Measurements from ENCODE around the gene PRRX2.

The PRRX2 gene

GRCh38 chr9:129640086-129640870 lies 25.2 kb upstream of the PRRX2 start:
- ATAC-seq (replicated peaks) (no peak), DNase-seq (no peak)
- Mint-ChIP-seq H3K27ac (peak overlapping the region; percentile 25 to 91), H3K9me3 (no peaks in the 10 kb centered on the region), H3K27me3 (no peaks in the 10 kb centered on the region), H3K4me3 (peak overlapping the region; percentile 82 to 84), H3K36me3 (ENCODE audit: insufficient read depth) (peaks cover 48% of the 10 kb centered on the region), H3K4me1 (ENCODE audit: low read depth in 2 of 2) (peaks cover 12 to 16% of the 10 kb centered on the region in 2 donors)

GRCh38 chr9:129640871-129641749 lies 24.3 kb upstream of the PRRX2 start:
- no peak for DNase-seq
- Mint-ChIP-seq H3K9me3 (no peaks in the 10 kb centered on the region), H3K36me3 (ENCODE audit: insufficient read depth) (peaks cover 40% of the 10 kb centered on the region), H3K4me3 (peak overlapping the region; percentile 82 to 84), H3K27me3 (no peaks in the 10 kb centered on the region), H3K27ac (peak overlapping the region; percentile 91 to 94), H3K4me1 (ENCODE audit: low read depth in 2 of 2) (peaks cover 12 to 16% of the 10 kb centered on the region in 2 donors)
- peak; percentile 58 for ATAC-seq (replicated peaks)

- Mint-ChIP-seq H3K4me3 (peak within 1 kb of the TSS; percentile 82 to 84), H3K9me3 (no peaks in the 10 kb centered on the region), H3K36me3 (ENCODE audit: insufficient read depth) (peaks cover 31% of the 10 kb centered on the region), H3K4me1 (ENCODE audit: low read depth in 2 of 2) (peaks cover 12 to 16% of the 10 kb centered on the region in 2 donors), H3K27me3 (no peaks in the 10 kb centered on the region), H3K27ac (peak within 1 kb of the TSS; percentile 91 to 94)
- peak; percentile 93 to 95 (median 94) for DNase-seq
- ATAC-seq (replicated peaks) = peak; percentile 86
Measured at GRCh38 chr9:129641750-129642585, 23.5 kb upstream of the PRRX2 start, which contains the start of gene ASB6. TSS of gene ASB6 (minus strand) at chr9:129642151. CDS start at chr9:129641999, 152 bp downstream.

- Mint-ChIP-seq H3K27ac (peak overlapping the region in 1 of 2 donors; percentile 91), H3K4me3 (peak overlapping the region; percentile 40 to 84), H3K4me1 (ENCODE audit: low read depth in 2 of 2) (peaks cover 11 to 12% of the 10 kb centered on the region in 2 donors), H3K27me3 (no peaks in the 10 kb centered on the region), H3K36me3 (ENCODE audit: insufficient read depth) (peaks cover 15% of the 10 kb centered on the region), H3K9me3 (no peaks in the 10 kb centered on the region)
- ATAC-seq (replicated peaks) (no peak), DNase-seq (no peak)
Measured at GRCh38 chr9:129643706-129644105, 21.7 kb upstream of the PRRX2 start.

DNA sequence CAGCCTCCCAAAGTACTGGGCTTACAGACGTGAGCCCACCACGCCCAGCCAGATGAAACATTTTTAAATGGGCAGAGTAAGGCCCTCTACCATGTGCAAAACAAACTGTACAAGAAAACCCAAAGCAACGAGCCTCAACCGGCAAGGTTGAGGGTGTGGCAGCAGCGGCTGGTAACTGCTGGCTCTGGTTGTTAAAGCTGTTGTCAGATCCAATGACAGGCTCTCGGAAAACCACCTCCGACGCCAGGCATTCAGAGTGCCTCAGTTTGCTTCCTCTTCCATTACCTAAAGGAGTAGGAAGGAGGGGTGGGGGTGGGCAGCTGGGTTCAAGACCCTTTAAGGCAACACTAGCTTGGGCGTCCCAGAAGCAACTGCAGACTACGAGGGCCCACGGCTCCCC lies 21.1 kb upstream of the PRRX2 start:
- H3K36me3 Mint-ChIP-seq (ENCODE audit: insufficient read depth) = peaks cover 15% of the 10 kb centered on the region
- peaks cover 11 to 12% of the 10 kb centered on the region in 2 donors for H3K4me1 Mint-ChIP-seq (ENCODE audit: low read depth in 2 of 2)
- DNase-seq = no peak
- no peak for ATAC-seq (replicated peaks)
- H3K27me3 Mint-ChIP-seq = no peaks in the 10 kb centered on the region
- no peak overlapping the region for H3K4me3 Mint-ChIP-seq
- H3K9me3 Mint-ChIP-seq = no peaks in the 10 kb centered on the region
- H3K27ac Mint-ChIP-seq = no peak overlapping the region

- Mint-ChIP-seq H3K36me3 (ENCODE audit: insufficient read depth) (peaks cover 15% of the 10 kb centered on the region), H3K27ac (no peak overlapping the region), H3K9me3 (no peaks in the 10 kb centered on the region), H3K4me3 (no peak overlapping the region), H3K4me1 (ENCODE audit: low read depth in 2 of 2) (peaks cover 9 to 11% of the 10 kb centered on the region in 2 donors), H3K27me3 (peaks cover 0 to 2% of the 10 kb centered on the region in 2 donors)
- no peak for ATAC-seq (replicated peaks)
- DNase-seq = no peak
Measured at GRCh38 chr9:129644902-129645301, 20.5 kb upstream of the PRRX2 start.

- Mint-ChIP-seq H3K27me3 (peaks cover 0 to 11% of the 10 kb centered on the region in 2 donors), H3K9me3 (no peaks in the 10 kb centered on the region), H3K36me3 (ENCODE audit: insufficient read depth) (peaks cover 15% of the 10 kb centered on the region), H3K4me3 (no peak overlapping the region), H3K27ac (no peak overlapping the region), H3K4me1 (ENCODE audit: low read depth in 2 of 2) (peaks cover 3 to 4% of the 10 kb centered on the region in 2 donors)
- DNase-seq = no peak
- no peak for ATAC-seq (replicated peaks)
Measured at GRCh38 chr9:129646252-129646651, 19.2 kb upstream of the PRRX2 start.

GRCh38 chr9:129646654-129647053 lies 18.8 kb upstream of the PRRX2 start:
- ATAC-seq (replicated peaks) (no peak), DNase-seq (no peak)
- peaks cover 0 to 11% of the 10 kb centered on the region in 2 donors for H3K27me3 Mint-ChIP-seq
- peaks cover 13% of the 10 kb centered on the region for H3K36me3 Mint-ChIP-seq (ENCODE audit: insufficient read depth)
- no peak overlapping the region for H3K4me3 Mint-ChIP-seq
- no peaks in the 10 kb centered on the region for H3K9me3 Mint-ChIP-seq
- no peak overlapping the region for H3K27ac Mint-ChIP-seq
- H3K4me1 Mint-ChIP-seq (ENCODE audit: low read depth in 2 of 2) = peaks cover 0 to 1% of the 10 kb centered on the region in 2 donors

DNA sequence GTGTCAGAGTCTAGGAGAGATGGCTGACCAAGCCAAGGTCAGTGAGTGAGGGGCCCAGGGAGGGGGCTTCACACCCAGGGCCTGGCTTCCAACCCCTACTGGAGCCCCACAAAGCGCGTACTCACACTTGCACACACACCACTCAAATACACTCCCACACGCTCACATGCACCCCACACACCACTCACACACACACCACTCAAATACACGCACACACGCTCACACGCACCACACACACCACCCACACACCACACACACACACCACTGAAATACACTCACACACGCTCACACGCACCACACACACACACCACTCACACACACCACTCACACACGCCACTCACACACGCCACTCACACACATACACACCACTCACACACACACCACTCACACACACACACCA lies 17.8 kb upstream of the PRRX2 start:
- peaks cover 4% of the 10 kb centered on the region for H3K36me3 Mint-ChIP-seq (ENCODE audit: insufficient read depth)
- H3K4me1 Mint-ChIP-seq (ENCODE audit: low read depth in 2 of 2) = no peaks in the 10 kb centered on the region
- H3K4me3 Mint-ChIP-seq = no peak overlapping the region
- H3K27me3 Mint-ChIP-seq = peaks cover 0 to 11% of the 10 kb centered on the region in 2 donors
- DNase-seq = no peak
- no peak overlapping the region for H3K27ac Mint-ChIP-seq
- H3K9me3 Mint-ChIP-seq = no peaks in the 10 kb centered on the region
- no peak for ATAC-seq (replicated peaks)

- Mint-ChIP-seq H3K4me3 (no peak overlapping the region), H3K27me3 (peaks cover 0 to 11% of the 10 kb centered on the region in 2 donors), H3K4me1 (ENCODE audit: low read depth in 2 of 2) (no peaks in the 10 kb centered on the region), H3K27ac (no peak overlapping the region), H3K9me3 (no peaks in the 10 kb centered on the region), H3K36me3 (ENCODE audit: insufficient read depth) (no peaks in the 10 kb centered on the region)
- no peak for ATAC-seq (replicated peaks)
- DNase-seq = no peak
Measured at GRCh38 chr9:129648092-129648763, 17.2 kb upstream of the PRRX2 start.

DNA sequence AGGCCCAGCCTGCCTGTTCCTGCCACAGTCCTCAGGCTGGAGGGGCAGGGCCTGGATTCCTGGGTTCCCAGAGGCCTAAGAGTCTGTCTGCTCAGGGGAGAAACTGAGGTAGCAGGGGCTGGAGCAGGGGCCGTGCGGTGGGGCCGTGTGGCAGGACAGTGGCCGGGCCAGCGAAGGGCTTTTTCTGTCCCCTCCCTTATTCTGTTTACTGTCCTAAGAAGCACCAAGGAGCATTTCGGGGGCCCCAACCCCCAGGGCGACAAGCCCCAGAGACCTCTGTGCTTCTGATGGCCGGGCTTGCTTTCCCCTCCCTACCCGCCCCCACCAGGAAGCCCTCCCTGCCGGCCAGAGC lies 16.7 kb upstream of the PRRX2 start:
- Mint-ChIP-seq H3K4me3 (no peak overlapping the region), H3K27ac (no peak overlapping the region), H3K9me3 (no peaks in the 10 kb centered on the region), H3K27me3 (peaks cover 0 to 11% of the 10 kb centered on the region in 2 donors), H3K36me3 (ENCODE audit: insufficient read depth) (peaks cover under 1% of the 10 kb centered on the region), H3K4me1 (ENCODE audit: low read depth in 2 of 2) (no peaks in the 10 kb centered on the region)
- DNase-seq (no peak), ATAC-seq (replicated peaks) (no peak)

DNA sequence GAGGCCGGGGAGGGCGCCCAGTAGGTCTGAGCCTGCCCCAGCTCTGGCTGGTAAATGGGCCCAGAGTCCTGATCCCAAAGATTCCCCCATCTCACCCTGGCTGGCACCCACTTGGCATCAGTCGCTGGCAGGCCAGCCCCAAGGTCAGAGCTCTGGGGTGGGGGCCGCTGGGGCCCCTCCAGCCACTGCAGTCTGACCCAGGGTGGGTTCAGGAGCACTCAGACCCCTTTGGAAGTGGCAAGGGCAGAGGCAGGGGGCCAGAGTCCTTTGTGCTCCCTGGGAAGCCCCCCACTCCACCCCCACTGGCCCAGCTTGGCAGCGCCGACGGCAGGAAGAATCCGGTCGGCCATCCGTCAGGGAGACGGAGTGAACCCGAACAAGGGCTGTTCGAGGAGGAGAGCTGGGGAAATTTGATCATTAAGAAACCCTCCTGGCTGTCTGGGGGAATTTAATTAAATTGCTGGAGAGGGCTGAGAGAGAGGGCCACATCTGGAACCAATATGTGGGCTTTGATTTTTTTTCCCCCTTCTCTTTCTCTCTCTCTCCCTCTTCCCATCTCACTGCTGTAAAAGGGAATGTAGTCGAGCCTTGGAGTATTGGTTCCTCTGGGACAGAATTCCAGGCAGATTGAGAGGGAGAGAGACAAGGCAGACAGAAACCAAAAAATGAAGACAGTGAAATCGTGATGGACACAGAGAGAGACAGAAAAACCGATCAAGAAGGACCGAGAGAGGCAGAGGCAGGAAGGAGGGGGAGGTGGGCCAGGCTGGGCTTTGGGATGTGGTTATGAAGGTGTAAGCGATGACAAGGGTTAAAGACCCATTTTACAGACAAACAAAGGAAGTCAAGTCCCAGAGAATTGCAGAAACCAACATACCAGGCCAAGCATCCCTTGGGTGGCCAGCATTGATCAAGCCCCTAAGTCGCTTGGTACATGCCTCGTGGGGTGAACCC lies 15.4 kb upstream of the PRRX2 start:
- ATAC-seq (replicated peaks) = no peak
- H3K27me3 Mint-ChIP-seq = peaks cover 0 to 11% of the 10 kb centered on the region in 2 donors
- H3K9me3 Mint-ChIP-seq = no peaks in the 10 kb centered on the region
- DNase-seq = no peak
- H3K27ac Mint-ChIP-seq = no peak overlapping the region
- H3K4me1 Mint-ChIP-seq (ENCODE audit: low read depth in 2 of 2) = no peaks in the 10 kb centered on the region
- no peak overlapping the region for H3K4me3 Mint-ChIP-seq
- H3K36me3 Mint-ChIP-seq (ENCODE audit: insufficient read depth) = peaks cover 4% of the 10 kb centered on the region

Data from effector memory CD8-positive, alpha-beta T cell (primary cell).